Lung microvascular endothelial cell (primary cell): ENCODE results near the gene MRM2. TPM values are rescaled to one million over a fixed set of nuclear protein-coding genes. Genes with fewer than 3 reads are reported as not detected.
A peak's percentile ranks its signal among the peaks of the same experiment; 100 is the strongest.

Source experiments
- DNase-seq, 2 donors: peaks; one replicate each; pipeline versions ENCODE4 v3.0.0 to v3.0.0-alpha.2; 2010; ENCODE audit warnings: low read depth in 2 of 2
- total RNA-seq: library from RNA; depleted of rRNA; stranded (reverse); fragments of >200 nt; gene quantifications from 2 replicates; pipeline ENCODE4 v1.2.1, GENCODE V29; 2014

Gene MRM2
- total RNA-seq, 1 donor from 2014 or later: 13.7 TPM

GRCh38 chr7:2247141-2247995, 5.4 kb upstream of the MRM2 start:
- peak; percentile 22 to 50 for DNase-seq

DNA sequence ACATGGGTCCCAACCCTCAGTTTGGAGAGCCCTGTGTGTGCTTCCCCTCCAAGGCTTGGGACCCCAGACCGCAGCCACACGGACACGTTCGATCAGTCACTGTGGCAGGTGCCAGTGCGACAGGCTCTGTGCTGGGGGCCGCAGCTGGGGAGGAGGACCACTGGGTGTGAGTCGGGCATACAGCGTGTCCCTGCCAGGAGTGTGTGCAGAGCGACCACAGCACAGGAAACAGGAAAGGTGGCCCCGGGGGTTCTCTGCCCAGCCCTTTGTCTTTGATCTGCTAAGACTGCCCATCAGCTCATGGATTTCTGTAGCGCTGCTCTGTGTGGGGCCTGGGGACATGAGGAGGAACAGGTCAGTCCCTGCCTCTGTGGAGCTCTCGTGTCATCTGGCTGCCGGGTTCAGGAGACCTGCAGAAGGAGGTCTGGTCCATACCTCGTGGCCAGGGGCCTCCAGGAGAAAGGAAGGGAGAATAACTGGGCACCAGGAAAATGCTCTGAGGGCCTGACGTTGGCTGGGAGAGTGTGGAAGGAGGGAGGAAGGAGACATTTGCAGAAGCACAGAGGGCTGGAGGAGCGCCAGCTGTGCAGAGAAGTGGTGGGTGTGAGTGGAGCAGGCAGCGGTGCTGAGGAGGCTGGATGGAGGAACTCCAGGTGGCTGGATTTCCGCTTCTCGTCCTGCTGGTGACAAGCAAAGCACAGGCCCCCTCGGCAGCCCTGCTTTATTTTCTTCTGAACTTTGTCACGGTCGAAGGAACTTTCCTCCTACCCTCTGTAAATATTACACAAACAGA, 4.1 kb upstream of the MRM2 start:
- DNase-seq: no peak

GRCh38 chr7:2244404-2244995, 2.5 kb upstream of the MRM2 start:
- DNase-seq: peak in 1 of 2 donors; percentile 31

DNA sequence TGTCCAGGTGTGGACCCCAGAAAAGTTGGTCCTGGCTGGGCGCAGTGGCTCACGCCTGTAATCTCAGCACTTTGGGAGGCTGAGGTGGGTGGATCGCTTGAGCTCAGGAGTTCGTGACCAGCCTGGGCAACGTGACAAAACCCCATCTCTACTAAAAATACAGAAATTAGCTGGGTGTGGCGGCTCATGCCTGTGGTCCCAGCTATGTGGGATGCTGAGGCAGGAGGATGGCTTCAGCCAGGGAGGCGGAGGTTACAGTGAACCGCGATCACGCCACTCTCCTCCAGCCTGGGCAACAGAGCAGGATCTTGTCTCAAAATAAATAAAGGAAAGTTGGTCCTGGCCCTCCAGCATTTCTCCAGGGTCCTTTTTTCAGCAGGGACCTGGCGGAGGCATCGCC, 1.5 kb upstream of the MRM2 start:
- no peak for DNase-seq

GRCh38 chr7:2242541-2243429, 780 bp upstream of the MRM2 start:
- DNase-seq: peak in 1 of 2 donors; percentile 22

DNA sequence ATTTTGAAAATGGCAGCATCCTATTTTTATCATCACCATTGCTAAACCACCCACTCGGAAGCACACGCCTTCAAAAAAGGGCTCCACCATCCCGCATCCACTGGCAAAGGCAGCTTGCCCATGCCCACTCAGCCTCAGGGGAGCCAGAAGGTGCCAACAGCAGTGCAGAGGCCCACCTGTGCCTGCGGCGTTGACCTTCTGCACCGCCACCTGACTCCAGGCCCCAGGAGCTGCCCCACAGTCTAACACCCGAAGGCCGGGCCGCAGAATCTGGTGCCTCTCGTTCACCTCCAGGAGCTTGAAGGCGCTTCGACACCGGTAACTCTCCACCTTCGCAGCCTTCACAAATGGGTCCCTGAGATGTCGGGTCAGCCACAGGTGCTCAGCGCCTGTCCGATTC, 2.8 kb downstream of the MRM2 start:
- DNase-seq: no peak

DNA sequence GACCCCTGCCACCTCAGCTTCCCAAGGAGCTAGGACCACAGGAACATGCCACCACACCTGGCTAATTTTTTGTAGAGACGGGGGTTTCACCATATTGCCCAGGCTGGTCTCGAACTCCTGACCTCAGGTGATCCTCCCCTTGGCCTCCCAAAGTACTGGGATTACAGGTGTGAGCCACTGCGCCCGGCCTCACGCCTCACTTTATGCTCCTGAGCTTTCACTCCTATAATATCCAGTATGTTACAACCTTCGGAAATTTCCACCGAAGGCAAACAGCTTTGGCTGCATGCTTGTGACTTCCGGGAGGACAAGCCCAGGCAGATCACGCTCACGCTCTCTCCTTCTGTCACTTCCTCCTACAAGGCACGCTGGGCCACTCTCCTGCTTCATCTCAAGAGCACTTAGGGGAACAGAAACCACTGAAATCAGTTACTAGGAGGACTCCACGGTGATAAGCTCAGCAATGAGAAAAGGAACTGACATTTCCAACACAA, 4.8 kb downstream of the MRM2 start:
- peak in 1 of 2 donors; percentile 62 for DNase-seq

DNA sequence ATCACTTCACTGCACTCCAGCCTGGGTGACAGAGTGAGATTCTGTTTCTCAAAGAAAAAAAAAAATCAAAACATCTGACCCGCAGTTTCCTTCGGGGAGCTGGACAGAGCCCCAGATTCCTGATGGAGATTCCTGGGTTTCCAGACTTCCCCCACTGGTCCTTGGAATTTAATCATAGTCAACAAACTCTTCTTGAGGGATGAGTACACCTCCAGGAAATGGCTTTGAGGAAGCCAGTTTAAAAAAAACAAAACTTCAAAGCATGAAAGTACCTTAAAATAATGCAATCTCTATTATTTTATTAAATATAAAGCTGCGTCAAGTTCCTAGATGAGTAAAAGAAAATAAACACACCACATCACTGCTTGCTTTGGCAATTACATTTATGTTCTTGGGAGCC, 8.1 kb downstream of the MRM2 start:
- peak in 1 of 2 donors; percentile 50 for DNase-seq

- peak; percentile 92 to 93 for DNase-seq
Measured at GRCh38 chr7:2232766-2233520, 9.1 kb downstream of the MRM2 start, which contains the start of gene MAD1L1. Gene MAD1L1, minus strand, starts transcription at chr7:2232945. Its CDS starts 2,812 bp downstream, at chr7:2230133.

- peak; percentile 17 to 19 for DNase-seq
Measured at GRCh38 chr7:2231992-2232765, 9.8 kb downstream of the MRM2 start.

GRCh38 chr7:2230882-2231281, 11.1 kb downstream of the MRM2 start:
- DNase-seq: no peak

DNA sequence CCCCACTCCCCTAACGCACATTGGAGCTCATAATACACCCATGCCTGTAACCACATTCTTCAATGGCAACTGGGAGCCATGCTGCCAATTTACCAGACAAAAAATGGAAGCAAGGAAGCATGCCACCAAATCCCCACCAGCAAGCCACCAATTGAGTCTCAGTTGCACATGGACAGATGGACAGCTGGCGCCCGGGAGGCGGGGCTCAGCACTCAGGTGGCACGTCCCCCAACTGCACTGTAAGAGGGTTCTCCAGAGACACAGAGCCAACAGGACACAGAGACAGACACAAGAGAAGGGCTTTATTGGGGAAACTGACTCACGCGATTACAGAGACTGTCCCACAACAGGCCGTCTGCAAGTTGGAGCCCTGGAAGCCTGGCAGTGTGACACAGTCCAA, 11.8 kb downstream of the MRM2 start:
- DNase-seq: no peak

DNA sequence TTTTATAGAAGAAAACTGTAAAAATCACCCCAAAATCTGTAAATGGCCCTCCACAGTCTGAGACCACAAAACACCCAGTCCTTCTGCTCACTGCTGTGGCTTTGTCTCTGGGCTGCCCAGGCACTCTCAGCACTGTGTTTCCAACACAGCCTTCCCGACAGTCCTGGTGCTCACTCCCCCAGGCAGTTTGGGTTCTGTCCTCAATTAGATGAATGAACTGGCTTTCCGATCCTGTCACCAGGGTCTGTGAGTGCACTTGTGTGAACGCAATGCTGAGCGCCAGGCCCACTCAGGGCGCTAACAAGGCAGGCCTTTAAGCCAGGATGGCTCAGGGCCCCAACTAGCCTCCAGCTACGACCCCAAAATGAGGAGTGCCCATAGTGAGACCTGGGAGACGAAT, 12.5 kb downstream of the MRM2 start:
- DNase-seq: no peak

GRCh38 chr7:2228921-2229320, 13.1 kb downstream of the MRM2 start:
- DNase-seq: no peak

- DNase-seq: no peak
Measured at GRCh38 chr7:2227699-2228098, 14.3 kb downstream of the MRM2 start.

DNA sequence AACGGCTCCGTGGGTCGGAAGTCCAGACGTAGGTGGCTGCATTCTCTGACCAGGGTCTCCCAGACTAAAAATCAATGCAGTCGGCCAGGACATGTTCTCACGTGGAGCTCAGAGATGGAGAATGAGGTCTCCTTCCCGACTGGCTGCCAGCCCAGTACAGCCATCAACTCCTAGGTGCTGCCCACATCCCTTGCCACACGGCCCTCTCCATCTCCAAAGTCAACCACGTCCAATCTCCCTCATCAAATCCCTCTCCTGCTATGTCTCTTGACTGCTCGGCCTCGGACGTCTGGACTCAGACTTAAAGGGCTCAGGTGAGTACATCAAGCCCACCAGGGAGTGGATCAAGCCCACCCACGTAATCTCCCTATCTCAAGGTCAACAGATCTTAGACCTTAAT, 16.2 kb downstream of the MRM2 start:
- no peak for DNase-seq

- no peak for DNase-seq
Measured at GRCh38 chr7:2225336-2225735, 16.7 kb downstream of the MRM2 start.

DNA sequence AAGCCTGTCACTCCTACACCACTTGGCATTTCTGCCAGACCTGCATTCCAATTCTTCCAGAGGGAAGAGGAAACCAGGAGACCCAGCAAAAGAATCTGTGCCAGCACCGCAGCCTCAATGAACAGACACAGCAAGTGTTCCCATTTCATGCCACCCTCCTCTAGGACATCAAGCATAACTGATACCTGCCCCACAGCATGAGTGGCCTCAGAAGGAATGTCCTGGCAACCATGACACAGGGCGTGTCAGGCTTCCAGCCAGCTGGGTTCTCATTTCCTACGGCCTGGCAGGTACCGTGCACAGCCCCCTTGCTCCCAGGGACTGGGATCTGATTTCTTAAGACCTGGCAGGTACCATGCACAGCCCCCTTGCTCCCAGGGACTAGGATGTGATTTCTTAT, 17.1 kb downstream of the MRM2 start:
- no peak for DNase-seq

DNA sequence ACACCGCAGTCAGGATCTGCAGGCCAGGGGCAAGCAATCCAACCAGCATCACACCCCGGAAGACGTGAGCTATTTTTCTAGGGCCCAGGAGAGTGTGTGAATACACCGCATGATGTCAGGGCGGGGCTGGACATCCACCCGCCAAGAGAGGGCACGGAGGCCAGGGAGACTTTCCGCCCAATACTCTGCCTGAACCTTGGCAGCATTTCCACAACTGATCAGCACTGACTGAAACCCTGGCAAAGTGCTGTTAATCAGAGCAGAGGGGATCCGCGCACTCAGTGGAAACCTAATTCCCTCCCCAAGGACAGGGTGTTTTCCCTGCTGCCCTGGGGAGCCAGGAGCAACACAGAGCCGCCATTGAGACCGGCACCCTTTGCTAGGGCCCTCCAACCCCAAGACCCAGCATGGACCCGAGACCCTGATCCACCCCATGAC, 17.5 kb downstream of the MRM2 start:
- DNase-seq: no peak
